HEK293 (cell line): ENCODE measurements around the gene PPP6R3.
A peak's percentile ranks its signal among the peaks of the same experiment; 100 is the strongest.

Source experiments
- CTCF ChIA-PET: fragments of 350-600 bp; formaldehyde crosslinking; extraction: SDS; loops from one replicate; lab custom pipeline; 2021; ENCODE audit warnings: antibody characterized with exemption; lab: Yijun Ruan, JAX
- POLR2A ChIA-PET: fragments of 300-600 bp; formaldehyde crosslinking; extraction: SDS; loops from one replicate; lab custom pipeline; 2020; ENCODE audit warnings: antibody characterized with exemption, inconsistent platforms; lab: Yijun Ruan, JAX
- H3K27ac ChIP-seq: fragments of 200-500 bp; sonication (Bioruptor generic); 2 replicates; pipeline ENCODE4 v1.5.1; 2014; ENCODE audit warnings: low read depth, low read length, control low read depth, inconsistent platforms; ENCODE audit errors: extremely low read depth
- H3K36me3 ChIP-seq, 2 experiments: fragments of 200-500 bp in 1 of 2; sonication (Bioruptor generic) in 1 of 2; 1 replicate in 1 of 2; 2 replicates in 1 of 2; pipeline ENCODE4 v1.5.1; 2014 to 2017; ENCODE audit warnings: inconsistent platforms in 2 of 2, low read length in 2 of 2; ENCODE audit not compliant: control insufficient read depth in 2 of 2, insufficient read depth in 1 of 2
- H3K4me1 ChIP-seq: fragments of 200-500 bp; sonication (Bioruptor generic); 2 replicates; pipeline ENCODE4 v1.5.1; 2014; ENCODE audit warnings: mild to moderate bottlenecking, low read length, inconsistent platforms; ENCODE audit not compliant: control insufficient read depth, insufficient read depth
- H3K4me3 ChIP-seq: 2 replicates; pipeline ENCODE4 v1.5.1; 2011; ENCODE audit warnings: low read depth, mild to moderate bottlenecking, control low read depth, low read length, moderate library complexity
- H3K9me3 ChIP-seq: fragments of 200-500 bp; sonication (Bioruptor generic); 2 replicates; pipeline ENCODE4 v1.5.1; 2014; ENCODE audit warnings: low read depth, low read length, inconsistent platforms; ENCODE audit not compliant: control insufficient read depth, insufficient read depth
- BCL11B ChIP-seq: fragments of 450-650 bp; formaldehyde crosslinking; IDR thresholded peaks from 2 replicates; pipeline ENCODE4 v1.5.1; 2016; ENCODE audit warnings: low read depth, missing biosample characterization, missing genetic modification characterization
- GLI4 ChIP-seq: fragments of 450-650 bp; formaldehyde crosslinking; IDR thresholded peaks from 2 replicates; pipeline ENCODE4 v1.5.1; 2016; ENCODE audit warnings: missing biosample characterization, missing genetic modification characterization
- KLF1 ChIP-seq: fragments of 450-650 bp; formaldehyde crosslinking; IDR thresholded peaks from 2 replicates; pipeline ENCODE4 v1.5.1; 2016; ENCODE audit warnings: missing biosample characterization, missing genetic modification characterization
- MEIS1 ChIP-seq: sonication (generic); formaldehyde crosslinking; IDR thresholded peaks from 2 replicates; pipeline ENCODE4 v1.8.1; 2022; ENCODE audit warnings: missing genetic modification reagents, mild to moderate bottlenecking, borderline replicate concordance
- REPIN1 ChIP-seq: fragments of 450-650 bp; formaldehyde crosslinking; IDR thresholded peaks from 2 replicates; pipeline ENCODE4 v1.5.1; 2017; ENCODE audit warnings: missing biosample characterization, missing genetic modification characterization, low read depth
- SCRT2 ChIP-seq: fragments of 450-650 bp; formaldehyde crosslinking; IDR thresholded peaks from 2 replicates; pipeline ENCODE4 v1.5.1; 2016; ENCODE audit warnings: missing biosample characterization, missing genetic modification characterization
- SP2 ChIP-seq: fragments of 450-650 bp; formaldehyde crosslinking; IDR thresholded peaks from 2 replicates; pipeline ENCODE4 v1.5.1; 2016; ENCODE audit warnings: missing biosample characterization, missing genetic modification characterization
- ZBTB21 ChIP-seq: fragments of 450-650 bp; formaldehyde crosslinking; IDR thresholded peaks from 2 replicates; pipeline ENCODE4 v1.5.1; 2017; ENCODE audit warnings: missing biosample characterization, missing genetic modification characterization
- ZBTB6 ChIP-seq: fragments of 450-650 bp; formaldehyde crosslinking; IDR thresholded peaks from 2 replicates; pipeline ENCODE4 v1.5.1; 2017; ENCODE audit warnings: missing biosample characterization, missing genetic modification characterization
- ZNF341 ChIP-seq: fragments of 450-650 bp; formaldehyde crosslinking; IDR thresholded peaks from 2 replicates; pipeline ENCODE4; 2016; ENCODE audit warnings: low read depth, missing biosample characterization, missing genetic modification characterization
- ZNF37A ChIP-seq: fragments of 450-650 bp; IDR thresholded peaks from 2 replicates; pipeline ENCODE4 v1.5.1; 2018; ENCODE audit warnings: missing biosample characterization, missing genetic modification characterization
- ZNF544 ChIP-seq: fragments of 450-650 bp; formaldehyde crosslinking; IDR thresholded peaks from 2 replicates; pipeline ENCODE4 v1.5.0; 2017; ENCODE audit warnings: missing biosample characterization, missing genetic modification characterization
- ZNF558 ChIP-seq: fragments of 450-650 bp; formaldehyde crosslinking; IDR thresholded peaks from 2 replicates; pipeline ENCODE4 v1.5.1; 2016; ENCODE audit warnings: missing biosample characterization, missing genetic modification characterization
- ZNF629 ChIP-seq: fragments of 450-650 bp; formaldehyde crosslinking; IDR thresholded peaks from 2 replicates; pipeline ENCODE4 v1.5.1; 2017; ENCODE audit warnings: missing biosample characterization, missing genetic modification characterization
- ZNF785 ChIP-seq: fragments of 450-650 bp; formaldehyde crosslinking; IDR thresholded peaks from 2 replicates; pipeline ENCODE4 v1.5.1; 2016; ENCODE audit warnings: missing biosample characterization, missing genetic modification characterization
- ZNF830 ChIP-seq: fragments of 450-650 bp; IDR thresholded peaks from 2 replicates; pipeline ENCODE4 v1.5.0; 2018; ENCODE audit warnings: missing biosample characterization, missing genetic modification characterization, low read depth, mild to moderate bottlenecking, moderate library complexity
- ZSCAN16 ChIP-seq: fragments of 450-650 bp; formaldehyde crosslinking; IDR thresholded peaks from 2 replicates; pipeline ENCODE4 v1.5.1; 2016; ENCODE audit warnings: missing biosample characterization, missing genetic modification characterization
- TF ChIP-seq, protein P1 (sequence below): fragments of 450-650 bp; formaldehyde crosslinking; IDR thresholded peaks from 2 replicates; pipeline ENCODE4 v1.5.1; 2016; ENCODE audit warnings: missing biosample characterization, missing genetic modification characterization

The PPP6R3 gene

DNA sequence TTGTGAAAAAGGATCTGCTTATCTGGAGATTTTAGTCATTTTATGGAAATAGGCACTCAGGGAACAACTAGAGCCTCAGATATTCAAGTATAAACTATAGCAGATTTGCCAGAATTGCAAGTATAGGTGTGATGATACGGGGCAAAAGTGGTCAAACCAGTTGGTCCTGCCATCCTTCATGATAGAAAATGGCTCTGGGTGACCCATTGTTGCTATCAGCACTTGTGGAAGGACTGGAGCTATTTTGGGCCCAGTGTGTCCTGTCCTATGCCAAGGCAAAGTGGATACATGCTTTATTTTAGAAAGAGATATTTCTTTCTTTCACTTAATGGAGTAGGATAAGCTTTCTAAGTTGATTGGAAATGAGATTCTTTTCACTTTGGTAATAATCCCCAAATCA lies 85.2 kb downstream of the PPP6R3 start (continued):
- TF ChIP-seq, protein P1, sequence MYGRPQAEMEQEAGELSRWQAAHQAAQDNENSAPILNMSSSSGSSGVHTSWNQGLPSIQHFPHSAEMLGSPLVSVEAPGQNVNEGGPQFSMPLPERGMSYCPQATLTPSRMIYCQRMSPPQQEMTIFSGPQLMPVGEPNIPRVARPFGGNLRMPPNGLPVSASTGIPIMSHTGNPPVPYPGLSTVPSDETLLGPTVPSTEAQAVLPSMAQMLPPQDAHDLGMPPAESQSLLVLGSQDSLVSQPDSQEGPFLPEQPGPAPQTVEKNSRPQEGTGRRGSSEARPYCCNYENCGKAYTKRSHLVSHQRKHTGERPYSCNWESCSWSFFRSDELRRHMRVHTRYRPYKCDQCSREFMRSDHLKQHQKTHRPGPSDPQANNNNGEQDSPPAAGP (tag by site-specific recombination), result no peak
- TF ChIP-seq, all 188 proteins: peak for 0

DNA sequence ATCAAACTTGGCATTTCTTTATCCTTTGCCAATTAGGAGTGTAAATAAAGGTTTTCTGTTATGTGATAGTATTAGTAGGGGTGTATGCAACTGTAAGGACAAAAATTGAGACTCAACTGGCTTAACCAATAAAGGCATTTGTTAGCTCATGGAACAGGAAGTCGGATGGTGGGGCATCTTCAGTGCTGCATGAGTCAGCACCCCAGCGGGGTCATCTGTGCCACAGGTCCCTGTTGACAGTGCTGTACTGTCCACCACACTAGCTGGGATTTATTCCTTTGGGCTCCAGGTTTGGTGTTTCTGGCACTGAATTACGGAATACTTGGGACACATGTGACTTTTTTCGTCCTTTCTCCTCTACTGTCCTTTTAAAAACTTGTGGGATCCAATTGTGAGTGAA lies 86.0 kb downstream of the PPP6R3 start:
- peak; percentile 87 for TF ChIP-seq SCRT2 (tag by site-specific recombination)
- TF ChIP-seq, protein P1 (tag by site-specific recombination), result no peak
- ChIA-PET POLR2A (no interaction called here), CTCF (no interaction called here)
- Histone ChIP-seq H3K9me3 (no peaks in the 10 kb centered on the region), H3K4me3 (no peak overlapping the region), H3K4me1 (no peaks in the 10 kb centered on the region), H3K36me3 (peaks cover 0 to 91% of the 10 kb centered on the region in 2 experiments; a peak in 1 of 3 replicates), H3K27ac (no peak overlapping the region)

GRCh38 chr11:68549789-68550484 lies 89.4 kb downstream of the PPP6R3 start:
- Histone ChIP-seq H3K4me1 (no peaks in the 10 kb centered on the region), H3K36me3 (peaks cover 0 to 93% of the 10 kb centered on the region in 2 experiments; a peak in 2 of 3 replicates), H3K27ac (no peak overlapping the region), H3K9me3 (no peaks in the 10 kb centered on the region), H3K4me3 (no peak overlapping the region)
- POLR2A ChIA-PET, result no interaction called here
- CTCF ChIA-PET, result interaction anchor here (0.7 to 2.6 kb wide), 2 partner anchors 9 to 34 kb away, joined by 3 to 15 read pairs; no protein-coding TSS in a partner anchor
- TF ChIP-seq ZBTB21 (no peak), ZNF544 (tag by site-specific recombination) (no peak), REPIN1 (no peak), BCL11B (tag by site-specific recombination) (no peak)

DNA sequence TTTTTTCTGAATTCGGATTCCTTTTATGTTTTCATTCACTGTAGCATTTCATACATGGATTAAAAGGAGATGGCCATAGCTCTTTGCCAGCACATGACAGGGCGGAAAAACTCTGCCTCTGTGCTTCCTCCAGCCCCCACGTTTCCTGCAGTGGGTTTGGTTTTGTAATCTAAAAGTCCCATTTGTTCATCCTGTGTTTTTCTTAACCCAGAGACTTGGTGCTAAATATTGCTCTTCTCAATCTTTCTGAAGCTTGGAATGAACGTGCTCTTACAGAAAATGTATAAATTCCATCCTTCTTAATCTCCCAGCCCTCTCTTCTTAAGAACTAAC lies 89.9 kb downstream of the PPP6R3 start:
- no peaks in the 10 kb centered on the region for H3K4me1 ChIP-seq
- H3K4me3 ChIP-seq, result no peak overlapping the region
- no peak for TF ChIP-seq GLI4 (tag by site-specific recombination)
- TF ChIP-seq ZNF629, result no peak
- TF ChIP-seq SP2 (tag by site-specific recombination), result no peak
- TF ChIP-seq ZSCAN16 (tag by site-specific recombination), result no peak
- no peak for TF ChIP-seq MEIS1 (CRISPR knock-in tag)
- TF ChIP-seq ZBTB6 (tag by site-specific recombination), result no peak
- no peak for TF ChIP-seq ZNF785 (tag by site-specific recombination)
- TF ChIP-seq ZNF558, result no peak
- no peak for TF ChIP-seq ZNF37A (tag by site-specific recombination)
- no peak for TF ChIP-seq ZNF830
- no peak for TF ChIP-seq KLF1
- TF ChIP-seq ZNF341 (tag by site-specific recombination), result no peak
- H3K27ac ChIP-seq, result no peak overlapping the region
- H3K36me3 ChIP-seq, result peaks cover 0 to 93% of the 10 kb centered on the region in 2 experiments; a peak in 2 of 3 replicates
- no peaks in the 10 kb centered on the region for H3K9me3 ChIP-seq
- ChIA-PET CTCF (interaction anchor here (0.6 to 2.6 kb wide), 2 partner anchors 33 to 724 kb away, joined by 3 to 15 read pairs; no protein-coding TSS in a partner anchor), POLR2A (no interaction called here)
